Hippocampal formation (tissue), 2 donors: ENCODE data around the gene AUNIP.

Source experiments
- DNase-seq, 2 donors: peaks; one replicate each; lab custom pipeline; 2025; lab: John Stamatoyannopoulos, UW

AUNIP gene, protein sequence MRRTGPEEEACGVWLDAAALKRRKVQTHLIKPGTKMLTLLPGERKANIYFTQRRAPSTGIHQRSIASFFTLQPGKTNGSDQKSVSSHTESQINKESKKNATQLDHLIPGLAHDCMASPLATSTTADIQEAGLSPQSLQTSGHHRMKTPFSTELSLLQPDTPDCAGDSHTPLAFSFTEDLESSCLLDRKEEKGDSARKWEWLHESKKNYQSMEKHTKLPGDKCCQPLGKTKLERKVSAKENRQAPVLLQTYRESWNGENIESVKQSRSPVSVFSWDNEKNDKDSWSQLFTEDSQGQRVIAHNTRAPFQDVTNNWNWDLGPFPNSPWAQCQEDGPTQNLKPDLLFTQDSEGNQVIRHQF

DNA sequence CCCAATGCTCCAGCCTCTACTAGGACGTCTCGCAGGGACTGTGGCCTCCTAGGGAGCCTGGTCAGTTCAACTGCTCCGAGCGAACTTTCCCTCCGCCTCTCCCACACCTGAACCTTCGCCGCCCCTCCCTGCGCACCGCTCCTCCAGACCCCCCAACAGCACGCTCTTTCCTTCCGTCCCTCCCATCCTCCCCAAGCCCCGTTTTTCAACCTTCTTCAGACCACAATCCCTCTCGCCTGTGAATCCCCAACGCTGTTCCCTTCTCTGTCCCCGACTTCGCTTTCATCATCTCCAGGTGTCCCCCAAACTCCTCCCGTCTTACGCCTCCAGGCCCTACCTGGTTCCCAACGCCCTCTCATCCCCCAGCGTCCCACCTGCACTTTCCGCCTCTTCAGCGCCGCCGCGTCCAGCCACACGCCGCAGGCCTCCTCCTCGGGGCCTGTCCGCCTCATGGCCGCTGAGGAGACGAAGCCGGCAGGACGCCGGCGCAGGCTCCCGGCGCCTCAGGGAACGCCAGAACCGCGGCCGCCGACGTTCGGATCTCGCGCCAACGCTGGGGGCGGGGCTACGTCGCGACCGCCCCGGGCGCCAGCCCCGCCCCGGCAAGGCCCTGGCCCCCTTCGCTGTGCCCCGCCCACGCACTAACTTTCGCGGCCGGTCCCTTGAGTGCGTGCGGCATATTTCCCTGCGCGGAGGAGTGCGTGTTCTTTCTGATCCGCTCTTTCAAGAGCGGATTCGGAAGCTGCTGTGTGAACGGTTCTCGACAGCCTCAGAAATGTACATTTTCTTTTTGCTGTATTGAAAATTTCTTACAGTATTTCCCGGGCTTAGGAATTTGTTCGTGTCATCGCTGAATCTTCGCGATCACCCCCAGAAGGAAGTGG, at the start of gene AUNIP:
Gene AUNIP, minus strand, starts transcription at position 552 of the 884 bp plus-strand sequence. Its CDS starts 100 bp downstream, at position 452.
- DNase-seq, result peak; percentile 65 to 67

DNA sequence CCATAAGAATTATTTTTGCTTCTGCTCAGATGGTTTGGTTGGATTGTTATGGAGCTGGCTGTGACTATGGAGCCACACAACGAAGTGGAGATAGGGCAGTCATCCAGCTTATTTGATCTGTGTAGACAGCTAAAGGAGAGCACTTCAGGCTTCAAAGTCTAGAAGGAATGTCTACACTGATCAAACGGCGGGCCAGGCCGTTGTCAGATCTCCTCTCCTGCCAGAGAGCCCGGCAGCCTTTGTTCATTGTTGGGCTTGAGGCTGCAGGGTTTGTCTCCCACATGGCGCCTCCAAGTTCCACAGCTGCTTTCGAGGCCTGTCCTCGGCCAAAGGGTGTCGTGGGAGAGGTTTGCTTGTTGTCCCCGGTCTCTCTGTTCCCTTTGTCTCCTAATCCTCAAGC, 49.8 kb upstream of the AUNIP start:
- DNase-seq, result peak; percentile 54

DNA sequence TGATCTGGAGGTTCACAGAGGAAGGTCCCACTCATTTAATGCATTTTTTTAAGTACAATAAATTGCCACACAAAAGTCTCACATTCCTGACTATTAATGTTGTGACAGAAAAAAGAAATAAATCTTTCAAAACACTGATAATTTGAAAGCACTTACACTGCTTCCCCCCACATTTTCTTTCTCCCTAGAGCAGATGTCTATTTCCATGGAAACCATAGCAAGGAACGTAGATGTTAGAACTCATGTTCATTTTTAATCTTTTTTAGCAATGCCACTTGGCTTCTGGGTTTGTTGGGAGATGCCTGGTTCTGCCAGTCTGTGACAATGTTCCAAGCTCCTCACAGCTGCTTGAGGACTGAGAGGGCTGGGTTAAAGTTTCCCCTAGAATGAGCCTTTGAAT, 48.9 kb upstream of the AUNIP start:
- DNase-seq, result peak in 1 of 2 donors; percentile 39

DNA sequence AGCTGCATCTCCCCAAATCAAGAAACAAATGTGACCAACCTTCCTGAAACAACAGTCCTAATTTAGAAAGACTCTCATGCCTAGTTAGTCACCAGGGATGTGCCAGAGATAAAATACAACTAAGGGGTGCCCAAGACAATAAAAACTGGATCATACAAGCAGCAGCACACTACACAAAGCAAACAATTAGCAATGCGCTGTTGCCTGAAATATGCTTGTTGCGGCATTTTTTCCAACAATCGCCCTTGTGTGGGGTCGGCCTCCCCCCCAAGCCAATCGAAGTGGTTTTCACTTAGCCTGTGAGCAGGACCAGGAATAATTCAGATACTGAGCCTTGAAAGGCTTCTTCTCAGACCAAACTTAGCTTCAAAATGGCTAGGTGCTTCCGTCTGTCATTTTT, 48.3 kb upstream of the AUNIP start:
- DNase-seq, result no peak

DNA sequence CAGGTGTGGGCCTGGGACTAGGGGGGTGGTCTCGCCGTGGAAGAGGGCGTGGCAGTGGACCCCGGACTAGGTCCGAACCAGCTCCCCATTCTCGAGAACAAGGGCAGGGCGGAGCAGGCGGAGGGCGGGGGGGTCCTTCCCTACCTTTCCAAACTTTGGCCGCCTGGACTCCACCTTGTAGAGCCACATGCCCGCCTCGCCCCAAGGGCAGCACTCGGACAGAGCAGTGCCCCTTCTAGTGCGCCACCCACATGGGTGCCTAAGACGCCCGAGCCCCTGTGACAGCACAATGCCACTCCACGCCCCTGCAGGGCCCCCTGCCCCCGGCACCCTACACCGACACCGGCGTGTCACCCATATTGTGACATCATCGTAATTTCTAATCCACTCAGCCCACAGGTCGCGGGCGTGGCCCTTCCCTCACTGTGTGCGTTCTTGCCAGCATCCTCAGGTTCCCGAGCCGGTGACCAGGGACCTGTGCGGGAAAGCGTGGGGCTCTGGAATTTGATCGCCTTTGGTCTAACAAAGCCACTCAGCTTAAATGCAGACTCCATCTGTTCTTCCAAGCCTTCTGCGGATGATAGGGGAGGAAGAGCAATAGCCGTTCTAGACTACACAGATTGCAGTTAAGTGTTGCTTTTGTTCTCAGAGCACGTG, 47.5 kb upstream of the AUNIP start:
- DNase-seq, result no peak

DNA sequence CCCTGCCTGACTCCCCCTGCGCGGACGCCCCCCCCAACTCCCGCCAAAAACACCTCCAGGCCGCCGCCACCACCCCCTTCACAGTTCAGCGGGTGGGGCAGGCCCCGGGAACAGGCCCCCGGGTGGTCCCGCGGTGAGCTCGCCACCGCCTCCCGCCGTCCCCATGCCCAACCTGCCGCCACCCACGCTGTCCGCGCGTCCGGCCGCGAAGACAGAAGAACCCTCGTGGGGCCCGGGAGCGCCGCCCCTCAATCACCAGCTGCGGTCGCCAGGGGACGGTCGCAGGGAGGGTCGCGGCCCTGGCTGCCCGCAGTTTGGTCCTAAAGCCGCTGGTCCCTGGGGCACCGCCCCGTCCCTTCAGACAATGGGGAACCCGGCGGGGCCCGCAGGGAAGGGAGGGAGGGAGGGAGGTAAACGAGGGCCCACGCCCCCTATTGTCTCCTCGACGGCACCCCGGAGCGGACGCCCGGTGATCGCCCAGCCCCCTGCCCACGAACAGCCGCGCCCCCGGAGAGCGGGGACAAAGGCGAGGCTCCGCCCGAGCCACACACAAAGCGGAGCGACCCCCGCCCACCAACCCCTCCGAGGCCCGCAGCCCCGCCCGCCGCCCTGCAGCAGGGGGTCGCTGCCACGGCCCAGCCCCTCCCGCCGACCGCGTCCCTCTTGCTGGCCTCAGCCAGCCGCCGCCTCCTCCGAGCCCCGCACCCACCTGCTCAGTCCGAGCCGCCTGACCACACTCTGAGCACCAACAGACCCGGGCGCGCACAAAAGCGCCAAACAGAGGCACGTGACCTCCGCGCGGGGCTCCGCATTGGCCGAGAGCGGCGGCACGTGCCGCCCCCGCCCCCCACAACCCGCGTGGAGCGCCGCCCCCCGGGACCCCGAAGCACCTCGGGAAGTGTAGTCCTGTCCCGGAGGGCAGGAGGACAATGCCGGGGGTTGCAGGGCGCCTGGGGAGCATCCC, 46.7 kb upstream of the AUNIP start, which contains the start of gene STMN1:
Gene STMN1, minus strand, starts transcription at position 740 of the 964 bp plus-strand sequence. CDS start 1,743 bp downstream, outside the sequence.
- DNase-seq, result peak; percentile 86 to 96

DNA sequence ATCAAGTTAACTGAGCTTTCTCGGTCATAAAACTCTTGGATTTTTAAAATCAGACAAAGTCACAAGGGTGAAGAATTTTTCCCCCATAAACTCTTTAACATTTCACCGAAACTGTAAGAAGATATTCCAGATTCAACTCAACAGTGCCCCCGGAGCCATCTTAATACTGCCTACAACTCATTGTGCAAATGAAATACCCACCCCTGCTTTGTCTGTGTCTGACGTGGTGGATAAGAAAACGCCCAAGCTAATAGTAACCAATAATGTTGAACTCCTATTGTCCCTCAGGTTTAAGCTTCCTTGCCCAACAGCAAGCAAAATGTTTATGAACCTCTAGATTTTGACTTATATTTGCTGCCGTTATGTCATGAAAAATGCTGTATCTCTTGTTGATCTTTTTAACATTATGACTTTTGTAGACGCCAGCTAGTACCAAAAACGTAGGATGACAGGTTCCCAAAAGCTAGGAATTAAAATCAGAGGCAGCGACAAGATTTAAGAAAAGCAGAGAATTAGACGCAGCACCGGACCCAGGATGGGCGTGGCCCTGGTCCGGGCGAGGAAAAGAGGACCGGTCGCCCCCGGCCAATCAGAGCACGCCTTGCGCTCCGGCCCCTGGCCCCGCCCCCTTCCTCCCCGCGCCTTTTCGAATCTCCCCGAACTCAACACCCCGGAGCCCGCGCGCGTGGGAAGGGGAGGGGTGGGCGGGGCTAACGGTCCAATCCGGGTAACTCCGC, 45.9 kb upstream of the AUNIP start:
- DNase-seq, result peak; percentile 90 to 94

DNA sequence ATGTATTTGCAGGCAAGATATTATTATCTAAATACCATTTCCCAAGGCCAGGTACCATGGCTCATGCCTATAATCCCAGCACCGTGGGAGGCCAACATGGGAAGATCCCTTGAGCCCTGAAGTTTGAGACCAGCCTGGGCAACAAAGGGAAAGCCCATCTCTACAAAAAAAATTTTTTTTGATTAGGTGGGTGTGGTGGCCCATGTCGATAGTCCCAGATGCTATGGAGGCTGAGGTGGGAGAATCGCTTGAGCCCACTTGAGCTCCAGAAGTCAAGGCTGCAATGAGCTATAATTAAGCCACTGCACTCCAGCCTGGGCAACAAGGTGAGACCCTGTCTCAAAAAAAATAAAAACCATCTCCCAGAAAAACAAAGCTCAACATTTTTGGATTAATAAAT, 44.7 kb upstream of the AUNIP start:
- DNase-seq, result no peak

DNA sequence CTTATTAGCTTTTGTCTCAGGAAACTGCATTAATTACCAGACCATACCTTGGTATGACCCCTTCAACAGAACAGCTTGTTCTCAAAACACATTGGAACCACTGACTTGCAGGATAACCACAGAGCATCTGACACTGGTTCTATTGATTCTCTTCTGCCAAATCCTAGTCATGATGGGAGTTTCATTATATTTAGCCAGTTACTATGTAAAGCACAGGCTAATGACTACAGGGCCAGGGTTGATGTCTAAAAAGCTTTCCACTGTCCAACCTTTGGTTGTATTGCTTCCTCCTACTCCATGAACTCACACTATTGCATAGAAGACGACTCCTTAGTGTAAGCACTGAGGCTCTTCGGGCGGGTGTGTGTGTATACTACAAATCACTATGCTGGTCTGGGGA, 43.2 kb upstream of the AUNIP start:
- no peak for DNase-seq

DNA sequence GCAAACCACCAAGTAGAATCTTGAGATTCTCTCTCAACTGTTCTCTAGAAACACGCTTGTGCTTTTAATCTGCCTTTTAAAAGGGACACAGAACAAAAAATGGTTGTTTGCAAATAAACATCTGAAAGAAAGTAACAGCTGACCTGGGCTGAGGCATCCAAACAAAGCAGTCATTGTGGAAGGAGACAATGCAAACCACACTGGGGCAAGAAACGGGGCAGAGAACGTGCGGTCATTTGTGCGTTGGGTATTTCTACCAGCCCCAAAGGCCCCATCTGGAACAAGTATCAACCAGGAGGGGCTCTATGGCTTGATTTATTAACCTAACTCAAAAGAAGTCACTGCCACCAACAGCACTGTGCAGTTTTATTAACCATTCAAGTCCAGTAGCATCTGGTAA, 41.0 kb upstream of the AUNIP start:
- DNase-seq, result peak; percentile 66 to 83

DNA sequence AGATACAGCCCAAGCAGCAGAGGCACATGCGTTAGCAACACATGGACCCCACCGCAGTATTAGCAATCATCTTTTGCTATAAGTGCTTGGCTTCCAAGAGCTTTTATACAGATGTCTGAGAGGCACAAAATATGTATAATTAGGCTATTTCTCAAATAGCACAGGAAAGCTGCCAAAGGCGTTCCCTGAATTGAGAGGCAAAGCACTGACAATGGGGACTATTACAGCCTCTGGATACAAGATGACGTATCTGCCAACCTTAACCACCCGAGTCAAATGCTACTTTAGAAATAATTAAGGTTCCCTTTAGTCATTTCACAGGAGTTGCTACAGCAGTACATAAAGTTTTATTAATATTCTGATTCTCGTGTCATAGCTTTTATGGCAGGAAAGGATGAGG, 40.5 kb upstream of the AUNIP start:
- DNase-seq, result peak in 1 of 2 donors; percentile 56

DNA sequence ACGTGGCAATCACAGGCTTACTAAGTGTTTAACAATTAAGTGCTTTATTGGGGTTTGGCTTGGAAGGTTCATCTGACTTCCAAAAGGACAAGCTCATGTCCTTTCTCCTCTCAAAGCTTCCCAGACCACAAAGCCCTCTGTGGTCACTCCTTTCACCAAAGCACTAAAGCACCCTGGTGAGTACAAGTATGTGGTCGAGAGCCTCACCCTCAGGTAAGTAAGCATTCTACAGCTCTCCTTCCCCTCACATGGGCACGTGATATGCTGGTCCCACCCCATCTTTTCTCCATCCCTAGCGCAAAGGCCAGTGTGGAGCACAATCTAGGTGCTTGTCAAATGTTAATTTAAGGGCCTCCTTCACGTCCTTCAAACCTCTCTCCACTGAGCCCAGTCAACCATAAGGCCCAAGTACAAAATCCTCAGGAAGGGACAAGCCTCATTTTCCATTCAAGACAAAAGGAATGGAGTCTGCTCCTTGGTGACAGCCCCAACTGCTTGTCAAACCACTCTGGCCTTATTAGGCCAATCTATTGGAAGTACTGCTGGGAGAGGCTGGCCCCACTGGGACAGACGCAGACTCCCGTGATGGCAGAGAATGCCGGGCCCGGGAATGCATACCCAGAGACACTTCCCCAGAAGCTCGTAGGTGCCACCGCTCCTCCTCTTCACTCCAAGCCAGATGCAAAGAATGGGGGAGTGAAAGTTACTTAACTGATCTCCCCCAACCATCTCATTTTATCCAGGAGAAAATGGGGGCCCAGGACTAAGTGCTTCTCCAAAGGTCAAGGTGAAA, 39.2 kb upstream of the AUNIP start:
- no peak for DNase-seq

DNA sequence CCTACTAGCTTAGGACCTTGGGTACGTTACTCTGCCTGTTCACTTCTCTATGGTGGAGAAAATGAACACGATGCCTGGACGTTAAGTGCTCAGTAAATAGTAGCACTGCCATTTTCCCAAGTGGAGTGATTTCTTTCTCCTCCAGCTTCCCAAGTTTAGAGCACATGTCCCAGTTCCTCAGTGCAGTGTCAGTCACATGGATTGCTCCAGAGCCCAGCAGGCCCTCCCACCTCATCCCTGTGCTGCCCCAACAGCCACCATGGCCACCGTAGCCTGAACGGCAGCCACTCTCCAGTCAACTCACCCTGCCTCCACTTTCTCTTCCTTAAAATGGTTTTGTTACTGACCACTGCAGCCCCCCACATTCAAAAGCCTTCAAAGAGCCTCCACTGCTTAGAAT, 38.5 kb upstream of the AUNIP start:
- DNase-seq, result no peak

DNA sequence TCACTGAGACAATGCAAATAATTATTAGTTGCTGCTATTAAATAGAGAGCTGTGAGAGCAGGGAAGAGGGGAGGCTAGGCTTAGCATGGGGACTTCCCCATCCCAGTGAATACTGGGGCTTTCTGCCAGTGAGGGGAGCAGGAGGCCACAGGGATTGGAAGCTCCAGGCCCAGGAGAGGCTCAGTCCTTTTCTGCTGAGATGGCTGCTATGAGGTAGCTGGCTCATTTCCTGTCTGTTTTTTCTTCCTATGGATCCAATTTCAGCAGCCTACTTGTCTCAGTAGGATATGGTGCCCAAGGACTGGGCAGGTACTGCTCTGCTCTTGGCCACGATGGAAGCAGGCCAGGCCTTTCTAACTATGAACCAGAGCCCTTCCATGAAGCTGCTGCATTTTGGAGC, 37.0 kb upstream of the AUNIP start:
- no peak for DNase-seq

DNA sequence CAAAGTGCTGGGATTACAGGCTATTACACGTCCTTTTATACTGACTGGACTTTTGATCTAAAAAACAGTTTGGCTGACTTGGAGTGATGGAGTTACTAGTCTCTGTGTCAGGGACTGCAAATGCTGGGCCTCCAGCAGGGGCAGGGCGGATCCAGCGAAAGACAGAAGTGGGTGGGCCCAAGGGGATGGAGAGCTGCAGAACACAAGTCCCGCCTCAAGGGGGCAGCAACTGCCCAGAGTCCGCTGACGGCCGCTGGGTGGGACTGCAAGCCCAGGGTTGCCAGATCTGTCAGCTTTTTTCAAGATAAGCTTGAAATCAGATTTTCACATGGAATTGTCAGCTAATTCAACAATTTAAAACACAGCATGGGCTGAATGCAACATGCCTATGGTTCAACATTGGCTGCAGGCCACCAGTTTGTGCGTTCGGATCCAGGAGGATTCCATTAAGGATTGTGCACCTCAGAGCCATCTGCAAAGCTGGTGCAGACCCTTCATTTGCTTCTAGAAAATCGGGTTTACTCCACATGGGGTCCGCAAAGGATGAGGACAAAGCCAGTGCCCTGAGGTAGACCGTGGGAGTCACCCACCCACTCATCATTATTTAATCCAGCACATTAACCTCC, 36.2 kb upstream of the AUNIP start:
- peak; percentile 89 to 91 for DNase-seq

DNA sequence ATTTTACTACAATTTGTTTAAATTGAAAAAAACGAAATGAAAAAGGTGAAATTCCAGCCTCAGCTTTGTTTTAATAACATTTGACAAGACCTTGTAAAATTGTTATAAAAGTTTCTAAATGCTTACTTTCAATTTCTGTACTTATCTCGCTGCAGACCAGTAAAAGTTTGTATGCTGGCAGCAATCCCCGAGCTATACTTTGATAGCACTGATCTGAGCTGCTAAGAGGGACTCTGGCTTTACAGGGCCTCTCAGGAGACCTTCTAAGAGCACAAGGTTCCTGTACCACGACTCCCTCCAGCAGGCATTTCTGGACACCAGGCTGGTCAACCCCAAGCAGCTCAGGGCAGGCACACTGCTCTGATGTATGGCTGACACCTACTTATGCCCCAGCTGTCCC, 33.9 kb upstream of the AUNIP start:
- no peak for DNase-seq

DNA sequence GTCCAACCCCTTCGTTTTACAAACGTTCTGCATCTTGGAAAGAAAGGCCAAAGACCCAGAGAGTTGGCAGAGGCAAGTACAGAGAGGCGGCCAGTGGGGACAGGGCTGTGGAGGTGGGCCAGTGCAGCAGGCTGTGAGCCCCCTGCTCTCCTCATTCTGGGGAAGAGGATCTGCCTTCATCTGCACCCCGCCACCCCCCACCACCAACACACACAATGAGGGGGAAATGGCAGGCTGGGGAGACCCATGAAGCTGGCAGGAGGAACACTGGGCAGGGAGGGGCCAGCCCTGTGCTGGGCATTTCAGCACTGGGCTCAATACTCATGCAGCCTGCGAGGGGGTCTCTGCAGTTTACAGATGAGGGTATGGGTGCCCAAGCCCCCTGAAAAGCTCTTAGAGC, 32.3 kb upstream of the AUNIP start:
- no peak for DNase-seq

DNA sequence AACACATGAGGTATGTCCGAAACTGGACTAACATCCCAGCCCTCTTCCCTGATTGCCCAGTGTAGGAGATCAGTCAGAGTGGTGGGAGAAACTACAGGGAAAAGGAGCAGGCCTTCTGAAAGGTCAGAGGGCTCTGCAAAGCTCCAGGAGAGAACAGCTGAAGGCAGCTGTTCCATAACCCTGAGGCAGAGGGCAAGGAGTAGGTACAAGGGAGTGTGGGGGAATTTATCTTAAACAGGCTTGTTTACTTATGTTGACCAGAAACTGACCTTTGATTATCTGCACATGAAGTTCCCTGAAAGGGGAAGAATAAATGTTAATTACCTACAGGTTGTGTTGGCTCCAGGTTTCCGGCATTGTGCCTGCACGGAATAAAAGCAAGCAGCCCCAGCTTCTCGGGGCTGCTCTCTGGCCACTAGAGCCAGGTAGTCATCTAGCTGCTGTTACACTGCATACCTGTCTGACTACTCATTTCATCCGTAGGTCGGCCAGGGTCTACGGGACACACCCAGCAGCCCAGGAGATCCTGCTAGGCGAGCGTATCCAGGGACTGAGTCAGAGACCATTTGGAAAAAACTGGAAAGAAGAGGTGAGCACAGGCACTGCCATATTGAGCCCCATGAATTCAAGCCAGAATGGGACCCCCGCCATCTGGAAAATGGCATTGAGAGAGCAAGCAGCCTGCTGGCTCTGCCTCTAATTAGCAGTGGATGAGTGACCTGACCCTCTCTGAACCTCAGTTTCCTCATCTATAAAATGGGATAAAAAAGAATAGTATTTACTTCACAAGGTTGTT, 31.2 kb upstream of the AUNIP start:
- DNase-seq, result no peak
